Neural cell (in vitro differentiated cells): ENCODE results near the gene ARHGAP5. TPM values are rescaled to one million over a fixed set of nuclear protein-coding genes. Genes with fewer than 3 reads are reported as not detected.

Experiments used
- H2AFZ ChIP-seq: fragments of 200-600, 300-800 bp; sonication (generic), shearing (Covaris generic); 2 replicates; pipeline ENCODE4 v1.6.0; 2014; ENCODE audit warnings: low read depth, mild to moderate bottlenecking, antibody characterized with exemption, low read length, moderate library complexity
- H3F3A ChIP-seq: fragments of 200-600 bp; shearing (Covaris generic); 2 replicates; pipeline ENCODE4 v1.6.1; 2016; ENCODE audit warnings: mild to moderate bottlenecking, moderate library complexity, mixed read lengths, antibody characterized with exemption, low read length; ENCODE audit not compliant: insufficient read depth, poor library complexity, severe bottlenecking
- H3K27ac ChIP-seq: fragments of 200-600, 300-800 bp; sonication (generic), shearing (Covaris generic); 2 replicates; pipeline ENCODE4 v1.5.1; 2014; ENCODE audit warnings: mild to moderate bottlenecking, low read length, moderate library complexity
- H3K27me3 ChIP-seq: fragments of 300-800, 200-600 bp; sonication (generic), shearing (Covaris generic); 2 replicates; pipeline ENCODE4 v1.6.0; 2014; ENCODE audit warnings: mild to moderate bottlenecking, low read depth, low read length, moderate library complexity; ENCODE audit not compliant: insufficient read depth
- H3K36me3 ChIP-seq: fragments of 300-800, 200-600 bp; sonication (generic), shearing (Covaris generic); 2 replicates; pipeline ENCODE4 v1.5.1; 2014; ENCODE audit warnings: mild to moderate bottlenecking, antibody characterized with exemption, low read length, moderate library complexity; ENCODE audit not compliant: insufficient read depth
- H3K4me2 ChIP-seq: fragments of 300-800, 200-600 bp; sonication (generic), shearing (Covaris generic); 2 replicates; pipeline ENCODE4 v1.6.0; 2014; ENCODE audit warnings: mild to moderate bottlenecking, low read length
- H3K4me3 ChIP-seq: fragments of 300-800, 200-600 bp; sonication (generic), shearing (Covaris generic); 2 replicates; pipeline ENCODE4 v1.5.1; 2014; ENCODE audit warnings: mild to moderate bottlenecking, low read length, moderate library complexity
- H3K79me2 ChIP-seq: fragments of 200-600 bp; shearing (Covaris generic); replicated peaks from 2 replicates; pipeline ENCODE4 v1.6.0; 2014; ENCODE audit warnings: mild to moderate bottlenecking, low read length, moderate library complexity; ENCODE audit not compliant: insufficient read depth
- H3K9ac ChIP-seq: fragments of 300-800, 200-600 bp; sonication (generic), shearing (Covaris generic); 2 replicates; pipeline ENCODE4 v1.6.1; 2016; ENCODE audit warnings: mild to moderate bottlenecking, low read length, mixed read lengths
- H3K9me2 ChIP-seq: fragments of 200-600 bp; shearing (Covaris generic); 2 replicates; pipeline ENCODE4 v1.6.1; 2016; ENCODE audit warnings: mild to moderate bottlenecking, low read length, mixed read lengths; ENCODE audit not compliant: insufficient read depth
- H3K9me3 ChIP-seq: fragments of 200-600, 300-800 bp; sonication (generic), shearing (Covaris generic); 2 replicates; pipeline ENCODE4 v1.6.1; 2016; ENCODE audit warnings: mild to moderate bottlenecking, mixed run types, low read length, moderate library complexity, mixed read lengths
- H4K20me1 ChIP-seq: fragments of 200-600 bp; shearing (Covaris generic); 2 replicates; pipeline ENCODE4 v1.6.1; 2016; ENCODE audit warnings: mild to moderate bottlenecking, mixed run types; ENCODE audit not compliant: insufficient read depth
- EP300 ChIP-seq: fragments of 450-650 bp; conservative IDR thresholded peaks from 2 replicates; pipeline ENCODE4 v1.6.1; 2014; ENCODE audit warnings: antibody characterized with exemption, mild to moderate bottlenecking, moderate library complexity; ENCODE audit not compliant: poor library complexity, severe bottlenecking
- EZH2 ChIP-seq: fragments of 200-600, 300-800 bp; shearing (Covaris generic), sonication (generic); IDR thresholded peaks from 2 replicates; pipeline ENCODE4 v1.6.1; 2014; ENCODE audit warnings: antibody characterized with exemption, low read length, borderline replicate concordance, mild to moderate bottlenecking; ENCODE audit not compliant: insufficient read depth, poor library complexity, severe bottlenecking
- MXI1 ChIP-seq: fragments of 450-650 bp; conservative IDR thresholded peaks from 2 replicates; pipeline ENCODE4 v1.6.1; 2014; ENCODE audit warnings: antibody characterized with exemption, mild to moderate bottlenecking; ENCODE audit not compliant: poor library complexity, severe bottlenecking
- POLR2AphosphoS5 ChIP-seq: IDR thresholded peaks from 2 replicates; pipeline ENCODE4 v1.6.1; 2012
- RAD21 ChIP-seq: fragments of 450-650 bp; conservative IDR thresholded peaks from 2 replicates; pipeline ENCODE4 v1.6.1; 2014; ENCODE audit warnings: antibody characterized with exemption, mild to moderate bottlenecking, moderate library complexity
- SMC3 ChIP-seq: fragments of 450-650 bp; conservative IDR thresholded peaks from 2 replicates; pipeline ENCODE4 v1.6.1; 2014; ENCODE audit warnings: antibody characterized with exemption, mild to moderate bottlenecking, moderate library complexity; ENCODE audit not compliant: poor library complexity
- TAF1 ChIP-seq: IDR thresholded peaks from 2 replicates; pipeline ENCODE4 v1.6.1; 2012; ENCODE audit warnings: low read depth
- polyA plus RNA-seq: library from polyadenylated mRNA; depleted of rRNA; stranded (reverse); fragments of >200 nt; gene quantifications from 2 replicates; pipeline ENCODE4 v1.2.3, GENCODE V29; 2014
- TF ChIP-seq, protein P1 (sequence below): fragments of 450-650 bp; IDR thresholded peaks from 2 replicates; pipeline ENCODE4 v1.5.1; 2014; ENCODE audit warnings: antibody characterized with exemption, mild to moderate bottlenecking, moderate library complexity; ENCODE audit not compliant: poor library complexity, severe bottlenecking
- TF ChIP-seq, protein P2 (sequence below): IDR thresholded peaks from 2 replicates; pipeline ENCODE4 v1.6.1; 2012; ENCODE audit warnings: borderline replicate concordance

The ARHGAP5 gene
- polyA plus RNA-seq, 1 donor from 2014 or later, result 32.2 TPM

- peaks cover 10% of the 10 kb centered on the region for H3K36me3 ChIP-seq
- H4K20me1 ChIP-seq, result no peaks in the 10 kb centered on the region
- peaks cover 39% of the 10 kb centered on the region for H3K79me2 ChIP-seq
- H3K4me2 ChIP-seq, result no peak overlapping the region
- H3K4me3 ChIP-seq, result no peak overlapping the region
- peaks cover 16% of the 10 kb centered on the region for H3K9me3 ChIP-seq
- no peak for TF ChIP-seq POLR2AphosphoS5
- TF ChIP-seq TAF1, result no peak
- TF ChIP-seq EZH2, result no peak
- TF ChIP-seq EP300, result no peak
- TF ChIP-seq RAD21, result no peak
- no peak for TF ChIP-seq MXI1
- TF ChIP-seq, protein P1, sequence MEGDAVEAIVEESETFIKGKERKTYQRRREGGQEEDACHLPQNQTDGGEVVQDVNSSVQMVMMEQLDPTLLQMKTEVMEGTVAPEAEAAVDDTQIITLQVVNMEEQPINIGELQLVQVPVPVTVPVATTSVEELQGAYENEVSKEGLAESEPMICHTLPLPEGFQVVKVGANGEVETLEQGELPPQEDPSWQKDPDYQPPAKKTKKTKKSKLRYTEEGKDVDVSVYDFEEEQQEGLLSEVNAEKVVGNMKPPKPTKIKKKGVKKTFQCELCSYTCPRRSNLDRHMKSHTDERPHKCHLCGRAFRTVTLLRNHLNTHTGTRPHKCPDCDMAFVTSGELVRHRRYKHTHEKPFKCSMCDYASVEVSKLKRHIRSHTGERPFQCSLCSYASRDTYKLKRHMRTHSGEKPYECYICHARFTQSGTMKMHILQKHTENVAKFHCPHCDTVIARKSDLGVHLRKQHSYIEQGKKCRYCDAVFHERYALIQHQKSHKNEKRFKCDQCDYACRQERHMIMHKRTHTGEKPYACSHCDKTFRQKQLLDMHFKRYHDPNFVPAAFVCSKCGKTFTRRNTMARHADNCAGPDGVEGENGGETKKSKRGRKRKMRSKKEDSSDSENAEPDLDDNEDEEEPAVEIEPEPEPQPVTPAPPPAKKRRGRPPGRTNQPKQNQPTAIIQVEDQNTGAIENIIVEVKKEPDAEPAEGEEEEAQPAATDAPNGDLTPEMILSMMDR, result no peak
- TF ChIP-seq SMC3, result no peak
- H3K27me3 ChIP-seq, result no peaks in the 10 kb centered on the region
- H3F3A ChIP-seq, result no peaks in the 10 kb centered on the region
- H3K9ac ChIP-seq, result no peak overlapping the region
- no peaks in the 10 kb centered on the region for H3K9me2 ChIP-seq
- H3K27ac ChIP-seq, result no peak overlapping the region
- H2AFZ ChIP-seq, result no peak overlapping the region
Measured at GRCh38 chr14:32137892-32138291, 60.8 kb downstream of the ARHGAP5 start.

- peaks cover 4% of the 10 kb centered on the region for H3K36me3 ChIP-seq
- no peak for TF ChIP-seq MXI1
- TF ChIP-seq, protein P2, sequence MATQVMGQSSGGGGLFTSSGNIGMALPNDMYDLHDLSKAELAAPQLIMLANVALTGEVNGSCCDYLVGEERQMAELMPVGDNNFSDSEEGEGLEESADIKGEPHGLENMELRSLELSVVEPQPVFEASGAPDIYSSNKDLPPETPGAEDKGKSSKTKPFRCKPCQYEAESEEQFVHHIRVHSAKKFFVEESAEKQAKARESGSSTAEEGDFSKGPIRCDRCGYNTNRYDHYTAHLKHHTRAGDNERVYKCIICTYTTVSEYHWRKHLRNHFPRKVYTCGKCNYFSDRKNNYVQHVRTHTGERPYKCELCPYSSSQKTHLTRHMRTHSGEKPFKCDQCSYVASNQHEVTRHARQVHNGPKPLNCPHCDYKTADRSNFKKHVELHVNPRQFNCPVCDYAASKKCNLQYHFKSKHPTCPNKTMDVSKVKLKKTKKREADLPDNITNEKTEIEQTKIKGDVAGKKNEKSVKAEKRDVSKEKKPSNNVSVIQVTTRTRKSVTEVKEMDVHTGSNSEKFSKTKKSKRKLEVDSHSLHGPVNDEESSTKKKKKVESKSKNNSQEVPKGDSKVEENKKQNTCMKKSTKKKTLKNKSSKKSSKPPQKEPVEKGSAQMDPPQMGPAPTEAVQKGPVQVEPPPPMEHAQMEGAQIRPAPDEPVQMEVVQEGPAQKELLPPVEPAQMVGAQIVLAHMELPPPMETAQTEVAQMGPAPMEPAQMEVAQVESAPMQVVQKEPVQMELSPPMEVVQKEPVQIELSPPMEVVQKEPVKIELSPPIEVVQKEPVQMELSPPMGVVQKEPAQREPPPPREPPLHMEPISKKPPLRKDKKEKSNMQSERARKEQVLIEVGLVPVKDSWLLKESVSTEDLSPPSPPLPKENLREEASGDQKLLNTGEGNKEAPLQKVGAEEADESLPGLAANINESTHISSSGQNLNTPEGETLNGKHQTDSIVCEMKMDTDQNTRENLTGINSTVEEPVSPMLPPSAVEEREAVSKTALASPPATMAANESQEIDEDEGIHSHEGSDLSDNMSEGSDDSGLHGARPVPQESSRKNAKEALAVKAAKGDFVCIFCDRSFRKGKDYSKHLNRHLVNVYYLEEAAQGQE, result no peak
- TF ChIP-seq TAF1, result no peak
- no peak for TF ChIP-seq SMC3
- TF ChIP-seq EZH2, result no peak
- TF ChIP-seq, protein P1, result no peak
- TF ChIP-seq POLR2AphosphoS5, result no peak
- TF ChIP-seq EP300, result no peak
- peaks cover 52% of the 10 kb centered on the region for H3K79me2 ChIP-seq
- no peak overlapping the region for H3K27ac ChIP-seq
- H3K27me3 ChIP-seq, result no peaks in the 10 kb centered on the region
- no peaks in the 10 kb centered on the region for H3K9me2 ChIP-seq
- H3K9ac ChIP-seq, result no peak overlapping the region
- peaks cover 13% of the 10 kb centered on the region for H3K9me3 ChIP-seq
- no peaks in the 10 kb centered on the region for H4K20me1 ChIP-seq
- no peak overlapping the region for H3K4me2 ChIP-seq
- no peaks in the 10 kb centered on the region for H3F3A ChIP-seq
- H3K4me3 ChIP-seq, result no peak overlapping the region
- H2AFZ ChIP-seq, result no peak overlapping the region
Measured at GRCh38 chr14:32142341-32142740, 65.2 kb downstream of the ARHGAP5 start.
